Astrocyte of the cerebellum (primary cell): ENCODE data around the gene HCN2.

Experiments
- DNase-seq: peaks from one replicate; pipeline ENCODE4 v3.0.0-alpha.2; 2011; ENCODE audit warnings: low read depth
- H3K4me3 ChIP-seq: 2 replicates; pipeline ENCODE4 v1.5.1; 2011; ENCODE audit warnings: mild to moderate bottlenecking, low read depth, low read length, moderate library complexity
- CTCF ChIP-seq: IDR thresholded peaks from 2 replicates; pipeline ENCODE4 v1.5.1; 2012; ENCODE audit warnings: low read length, low read depth, moderate library complexity, mild to moderate bottlenecking; ENCODE audit errors: missing control alignments
- in situ Hi-C: cut with HindIII; loops from 2 replicates; pipeline ENCODE4 v1.10.0; 2017; ENCODE audit warnings: low sequenced_read_pairs

Gene HCN2

GRCh38 chr19:638906-639252 lies 49.2 kb downstream of the HCN2 start:
- DNase-seq: no peak
- peak overlapping the region; percentile 44 for H3K4me3 ChIP-seq
- in situ Hi-C loops: no loop called here
- no peak for TF ChIP-seq CTCF

- H3K4me3 ChIP-seq: peak within 1 kb of the TSS; percentile 44
- no peak for TF ChIP-seq CTCF
- peak; percentile 38 for DNase-seq
- in situ Hi-C loops: no loop called here
Observed at GRCh38 chr19:639253-640160, 49.8 kb downstream of the HCN2 start, which contains the start of gene FGF22. Gene FGF22, plus strand, starts transcription at chr19:639879. Its CDS starts 47 bp downstream, at chr19:639926.

- no peak for TF ChIP-seq CTCF
- H3K4me3 ChIP-seq: peak overlapping the region; percentile 23
- DNase-seq: no peak
- in situ Hi-C loops: no loop called here
Observed at GRCh38 chr19:640161-640558, 50.5 kb downstream of the HCN2 start.

- H3K4me3 ChIP-seq: no peak overlapping the region
- in situ Hi-C loops: no loop called here
- DNase-seq: no peak
- no peak for TF ChIP-seq CTCF
Observed at GRCh38 chr19:640606-641189, 51.0 kb downstream of the HCN2 start.

- no peak for TF ChIP-seq CTCF
Observed at GRCh38 chr19:641702-642101, 52.0 kb downstream of the HCN2 start.

GRCh38 chr19:642767-643727 lies 53.4 kb downstream of the HCN2 start:
- no peak overlapping the region for H3K4me3 ChIP-seq
- no peak for TF ChIP-seq CTCF
- DNase-seq: no peak
- in situ Hi-C loops: no loop called here

More at GRCh38 chr19:641702-642101, 52.0 kb downstream of the HCN2 start:
- no peak for DNase-seq
- no peak overlapping the region for H3K4me3 ChIP-seq
- in situ Hi-C loops: no loop called here
